ENCODE measurements around the gene TRMT1. TPM values are rescaled to one million over a fixed set of nuclear protein-coding genes. Genes with fewer than 3 reads are reported as not detected.

Gene TRMT1
- total RNA-seq, 1 experiment from 2014 or later: 91.8 TPM

DNA sequence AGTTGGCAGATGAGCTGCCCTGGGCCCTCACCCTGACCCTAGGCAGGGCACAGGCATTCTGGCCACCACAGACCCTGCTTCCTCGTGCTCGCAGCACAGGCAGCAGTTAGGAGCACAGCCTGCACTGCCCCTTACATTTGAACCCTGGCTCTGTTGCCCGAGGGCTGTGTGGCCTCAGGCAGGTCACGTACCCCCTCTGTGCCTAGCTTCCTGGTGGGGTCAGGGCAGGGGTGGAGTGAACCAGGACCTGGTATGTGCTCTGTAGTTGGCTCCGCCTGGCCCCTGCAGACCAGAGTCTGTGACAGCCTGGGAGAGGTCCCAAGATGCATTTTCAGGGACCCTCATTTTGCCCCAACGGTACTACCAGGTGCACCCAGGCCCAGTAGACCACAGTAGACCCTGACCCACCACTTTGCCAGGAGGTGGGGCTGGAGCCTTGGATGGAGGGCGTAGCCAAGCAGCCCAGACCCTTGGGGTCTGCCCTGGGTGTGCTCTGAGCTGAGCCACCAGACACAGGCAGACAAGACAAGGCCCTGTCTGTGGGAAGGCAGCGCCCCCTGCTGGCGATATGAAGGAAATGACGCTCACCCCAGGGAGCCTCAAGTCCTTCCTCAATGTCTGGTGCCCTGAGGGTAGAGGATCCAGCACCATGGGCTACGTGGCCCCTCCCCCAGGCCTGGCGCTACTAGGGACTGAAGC lies 23.0 kb downstream of the TRMT1 start:
- H3K4me2 ChIP-seq (ENCODE audit: low read length): 0 out of 2 replicates have a peak overlapping the region, but pooled peaks have one; percentile 0
- H3K4me3 ChIP-seq (ENCODE audit: low read length): no peak overlapping the region
- DNase-seq: peak; percentile 95
- peaks cover 11% of the 10 kb centered on the region; the same call in 1 of the 2 replicates for H3K4me1 ChIP-seq (ENCODE audit: insufficient read depth, low read length)
- no peaks in the 10 kb centered on the region for H3K79me2 ChIP-seq (ENCODE audit: low read length)
- no peaks in the 10 kb centered on the region for H3K27me3 ChIP-seq (ENCODE audit: low read length)
- TF ChIP-seq, protein P1, sequence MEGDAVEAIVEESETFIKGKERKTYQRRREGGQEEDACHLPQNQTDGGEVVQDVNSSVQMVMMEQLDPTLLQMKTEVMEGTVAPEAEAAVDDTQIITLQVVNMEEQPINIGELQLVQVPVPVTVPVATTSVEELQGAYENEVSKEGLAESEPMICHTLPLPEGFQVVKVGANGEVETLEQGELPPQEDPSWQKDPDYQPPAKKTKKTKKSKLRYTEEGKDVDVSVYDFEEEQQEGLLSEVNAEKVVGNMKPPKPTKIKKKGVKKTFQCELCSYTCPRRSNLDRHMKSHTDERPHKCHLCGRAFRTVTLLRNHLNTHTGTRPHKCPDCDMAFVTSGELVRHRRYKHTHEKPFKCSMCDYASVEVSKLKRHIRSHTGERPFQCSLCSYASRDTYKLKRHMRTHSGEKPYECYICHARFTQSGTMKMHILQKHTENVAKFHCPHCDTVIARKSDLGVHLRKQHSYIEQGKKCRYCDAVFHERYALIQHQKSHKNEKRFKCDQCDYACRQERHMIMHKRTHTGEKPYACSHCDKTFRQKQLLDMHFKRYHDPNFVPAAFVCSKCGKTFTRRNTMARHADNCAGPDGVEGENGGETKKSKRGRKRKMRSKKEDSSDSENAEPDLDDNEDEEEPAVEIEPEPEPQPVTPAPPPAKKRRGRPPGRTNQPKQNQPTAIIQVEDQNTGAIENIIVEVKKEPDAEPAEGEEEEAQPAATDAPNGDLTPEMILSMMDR (conservative IDR thresholded peaks at IDR 0.05; ENCODE audit: low read depth, low read length): peak; percentile 100
- no peak for TF ChIP-seq EZH2 (IDR thresholded peaks at IDR 0.05; ENCODE audit: low read length, unreplicated experiment)
- no TSS peak for BruUV-seq (replicated peaks)
- ATAC-seq: peak; percentile 74
- intact Hi-C loops (cut with micrococcal nuclease): loop anchor here (1.0 to 2.0 kb wide), 3 partner anchors 15 to 115 kb away; no protein-coding TSS in a partner anchor
- no peak overlapping the region for H3K9ac ChIP-seq (ENCODE audit: low read length)
- no peaks in the 10 kb centered on the region for H3F3A ChIP-seq (ENCODE audit: low read length, unreplicated experiment)
- no peak overlapping the region for H3K27ac ChIP-seq (ENCODE audit: low read length)
- POLR2A ChIA-PET (ENCODE audit: unreplicated experiment): interaction anchor here (0.5 to 1.0 kb wide), 3 partner anchors 12 to 211 kb away, joined by 3 read pairs; no protein-coding TSS in a partner anchor
- no peaks in the 10 kb centered on the region for H3K9me2 ChIP-seq (replicated peaks; ENCODE audit: low read length)
- no peaks in the 10 kb centered on the region for H3K36me3 ChIP-seq (ENCODE audit: low read depth, low read length)
- H4K20me1 ChIP-seq (ENCODE audit: low read length): no peaks in the 10 kb centered on the region
- H3K9me3 ChIP-seq (ENCODE audit: low read length): no peaks in the 10 kb centered on the region
- H2AFZ ChIP-seq (ENCODE audit: low read length): no peak overlapping the region
- CTCF ChIA-PET: interaction anchor here (0.8 to 2.5 kb wide), 5 partner anchors 11 to 128 kb away, joined by 3 to 53 read pairs (median 7); no protein-coding TSS in a partner anchor

DNA sequence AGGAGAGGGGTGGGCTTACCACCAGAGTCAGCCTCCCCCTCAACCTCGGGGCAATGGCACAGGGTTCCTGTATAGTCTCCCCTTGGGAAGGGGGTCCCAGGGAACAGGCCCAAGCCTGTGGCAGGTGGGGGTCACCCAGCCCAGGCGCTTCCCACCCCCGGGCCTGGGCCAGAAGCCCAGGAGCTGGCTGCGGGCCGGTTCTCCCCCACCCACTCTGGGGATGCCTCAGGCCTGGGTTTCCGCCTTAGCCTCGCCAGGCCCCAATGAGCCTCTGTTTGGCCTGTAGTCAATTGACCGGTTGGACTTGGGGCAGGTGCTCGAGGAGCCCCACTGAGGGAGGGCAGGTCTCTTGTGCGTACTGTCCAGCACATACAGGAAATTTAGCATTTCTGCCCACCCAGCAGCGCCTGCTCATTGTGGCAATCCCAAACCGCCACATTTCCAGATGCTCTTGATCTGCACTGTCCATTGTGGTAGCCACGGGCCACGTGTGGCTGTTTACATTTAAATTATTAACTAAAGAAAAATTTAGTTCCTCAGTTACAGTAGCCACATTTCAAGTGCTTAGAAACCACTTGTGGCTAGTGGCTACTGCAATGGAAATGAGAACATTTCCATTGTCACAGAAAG lies 23.8 kb downstream of the TRMT1 start:
- Histone ChIP-seq H3K9me2 (replicated peaks; ENCODE audit: low read length) (no peaks in the 10 kb centered on the region), H3K9me3 (ENCODE audit: low read length) (no peaks in the 10 kb centered on the region), H4K20me1 (ENCODE audit: low read length) (no peaks in the 10 kb centered on the region), H3K4me2 (ENCODE audit: low read length) (no peak overlapping the region), H3K4me1 (ENCODE audit: insufficient read depth, low read length) (peaks cover 9% of the 10 kb centered on the region; the same call in 1 of the 2 replicates), H2AFZ (ENCODE audit: low read length) (no peak overlapping the region), H3K27me3 (ENCODE audit: low read length) (no peaks in the 10 kb centered on the region), H3K27ac (ENCODE audit: low read length) (no peak overlapping the region), H3K79me2 (ENCODE audit: low read length) (no peaks in the 10 kb centered on the region), H3K36me3 (ENCODE audit: low read depth, low read length) (no peaks in the 10 kb centered on the region), H3K9ac (ENCODE audit: low read length) (no peak overlapping the region), H3K4me3 (ENCODE audit: low read length) (no peak overlapping the region), H3F3A (ENCODE audit: low read length, unreplicated experiment) (no peaks in the 10 kb centered on the region)
- no peak for DNase-seq
- BruUV-seq (replicated peaks): no TSS peak
- intact Hi-C loops (cut with micrococcal nuclease): loop anchor here (2.0 kb wide), 1 partner anchor 16 kb away; no protein-coding TSS in a partner anchor
- no peak for ATAC-seq
- POLR2A ChIA-PET (ENCODE audit: unreplicated experiment): interaction anchor here (0.5 kb wide), 1 partner anchor 210 kb away, joined by 3 read pairs; no protein-coding TSS in a partner anchor
- no peak for TF ChIP-seq EZH2 (IDR thresholded peaks at IDR 0.05; ENCODE audit: low read length, unreplicated experiment)
- TF ChIP-seq EZH2phosphoT487 (IDR thresholded peaks at IDR 0.05; ENCODE audit: borderline replicate concordance, low read length): no peak
- TF ChIP-seq, protein P1 (conservative IDR thresholded peaks at IDR 0.05; ENCODE audit: low read depth, low read length): no peak
- CTCF ChIA-PET: interaction anchor here (1.2 kb wide), 1 partner anchor 16 kb away, joined by 68 read pairs; no protein-coding TSS in a partner anchor

All from PC-3 (cell line).